ENCODE data around the gene TSEN34. TPM values are rescaled to one million over a fixed set of nuclear protein-coding genes. Genes with fewer than 3 reads are reported as not detected.

TSEN34 gene
- total and polyA plus RNA-seq, 7 experiments from 2014 or later: 9.5 to 48.7 (median 23.7) TPM

- Mint-ChIP-seq H3K27ac (no peak overlapping the region), H3K4me3 (no peak overlapping the region), H3K36me3 (peaks cover 4 to 49% (median 20%) of the 10 kb centered on the region in 5 donors), H3K4me1 (peaks cover under 1 to 22% (median 7%) of the 10 kb centered on the region in 7 donors), H3K27me3 (no peaks in the 10 kb centered on the region), H3K9me3 (peaks cover 0 to 1% (median 0%) of the 10 kb centered on the region in 11 donors)
- DNase-seq (no peak), ATAC-seq (no peak)
- H3K4me3 ChIP-seq (ENCODE audit: low read length): no peak overlapping the region
- CTCF ChIA-PET: no interaction called here
- H3K27me3 ChIP-seq (ENCODE audit: control insufficient read depth in 2 of 2, insufficient read depth in 2 of 2, low read length in 2 of 2): no peaks in the 10 kb centered on the region
- H3K27ac ChIP-seq (ENCODE audit: low read depth, low read length): no peak overlapping the region
- no peaks in the 10 kb centered on the region for H3K9me3 ChIP-seq (ENCODE audit: control insufficient read depth in 2 of 3, low read length in 3 of 3)
- intact Hi-C loops (cut with micrococcal nuclease): no loop called here
- H3K36me3 ChIP-seq (ENCODE audit: control insufficient read depth in 2 of 3, insufficient read depth in 3 of 3, low read length in 3 of 3): peaks cover 18 to 100% (median 41%) of the 10 kb centered on the region in 3 experiments
- POLR2A ChIA-PET: interaction anchor here (1.1 to 1.4 kb wide), 3 partner anchors 8 to 33 kb away, joined by 4 to 6 read pairs (median 4); partner anchors contain the start of genes CNOT3, PRPF31 and TFPT
- peaks cover 0 to 2% of the 10 kb centered on the region in 2 donors for H3K4me1 ChIP-seq (ENCODE audit: control insufficient read depth in 2 of 2, insufficient read depth in 2 of 2, low read length in 2 of 2)
These were observed 43.0 kb upstream of the TSEN34 start for GRCh38 chr19:54148158-54148557.

- H3K27ac ChIP-seq (ENCODE audit: low read depth, low read length): no peak overlapping the region
- peaks cover 9 to 45% (median 21%) of the 10 kb centered on the region in 5 donors for H3K36me3 Mint-ChIP-seq
- H3K4me1 Mint-ChIP-seq: peaks cover 8 to 25% (median 17%) of the 10 kb centered on the region in 7 donors
- H3K4me3 Mint-ChIP-seq: no peak overlapping the region
- peaks cover 0 to 2% (median 0%) of the 10 kb centered on the region in 11 donors for H3K9me3 Mint-ChIP-seq
- intact Hi-C loops (cut with micrococcal nuclease): no loop called here
- H3K27me3 Mint-ChIP-seq: no peaks in the 10 kb centered on the region
- peaks cover 7 to 100% (median 40%) of the 10 kb centered on the region in 3 experiments for H3K36me3 ChIP-seq (ENCODE audit: control insufficient read depth in 2 of 3, insufficient read depth in 3 of 3, low read length in 3 of 3)
- no peaks in the 10 kb centered on the region for H3K9me3 ChIP-seq (ENCODE audit: control insufficient read depth in 2 of 3, low read length in 3 of 3)
- no peak overlapping the region for H3K4me3 ChIP-seq (ENCODE audit: low read length)
- ATAC-seq (no peak), DNase-seq (no peak)
- peak overlapping the region in 2 of 9 donors; percentile 23 to 25 for H3K27ac Mint-ChIP-seq
- H3K27me3 ChIP-seq (ENCODE audit: control insufficient read depth in 2 of 2, insufficient read depth in 2 of 2, low read length in 2 of 2): no peaks in the 10 kb centered on the region
- CTCF ChIA-PET: no interaction called here
- POLR2A ChIA-PET: interaction anchor here (2.4 to 11.2 kb wide), 2 partner anchors 9 to 10 kb away, joined by 24 to 173 read pairs; partner anchors contain the start of genes CNOT3 and LENG1
- H3K4me1 ChIP-seq (ENCODE audit: control insufficient read depth in 2 of 2, insufficient read depth in 2 of 2, low read length in 2 of 2): peaks cover 2 to 13% of the 10 kb centered on the region in 2 donors
These were observed 41.9 kb upstream of the TSEN34 start for GRCh38 chr19:54149021-54149812.

- Mint-ChIP-seq H3K27ac (peak overlapping the region in 3 of 9 donors; percentile 21 to 64 (median 36)), H3K4me3 (no peak overlapping the region), H3K4me1 (peaks cover 18 to 37% (median 35%) of the 10 kb centered on the region in 7 donors), H3K27me3 (no peaks in the 10 kb centered on the region), H3K9me3 (peaks cover 0 to 2% (median 0%) of the 10 kb centered on the region in 11 donors), H3K36me3 (peaks cover 9 to 44% (median 24%) of the 10 kb centered on the region in 5 donors)
- peaks cover 15 to 32% of the 10 kb centered on the region in 2 donors for H3K4me1 ChIP-seq (ENCODE audit: control insufficient read depth in 2 of 2, insufficient read depth in 2 of 2, low read length in 2 of 2)
- ChIA-PET CTCF (no interaction called here), POLR2A (interaction anchor here (0.5 to 11.2 kb wide), 2 partner anchors 11 to 36 kb away, joined by 3 to 173 read pairs; partner anchors contain the start of genes CNOT3 and TFPT)
- ATAC-seq: no peak
- H3K36me3 ChIP-seq (ENCODE audit: control insufficient read depth in 2 of 3, insufficient read depth in 3 of 3, low read length in 3 of 3): peaks cover 8 to 100% (median 40%) of the 10 kb centered on the region in 3 experiments
- no peaks in the 10 kb centered on the region for H3K9me3 ChIP-seq (ENCODE audit: control insufficient read depth in 2 of 3, low read length in 3 of 3)
- H3K4me3 ChIP-seq (ENCODE audit: low read length): no peak overlapping the region
- H3K27me3 ChIP-seq (ENCODE audit: control insufficient read depth in 2 of 2, insufficient read depth in 2 of 2, low read length in 2 of 2): no peaks in the 10 kb centered on the region
- H3K27ac ChIP-seq (ENCODE audit: low read depth, low read length): no peak overlapping the region
- intact Hi-C loops (cut with micrococcal nuclease): no loop called here
- DNase-seq: no peak
These were observed 39.6 kb upstream of the TSEN34 start for GRCh38 chr19:54151362-54152035.

- Histone ChIP-seq H3K27me3 (ENCODE audit: control insufficient read depth in 2 of 2, insufficient read depth in 2 of 2, low read length in 2 of 2) (no peaks in the 10 kb centered on the region), H3K4me1 (ENCODE audit: control insufficient read depth in 2 of 2, insufficient read depth in 2 of 2, low read length in 2 of 2) (peaks cover 15 to 32% of the 10 kb centered on the region in 2 donors), H3K36me3 (ENCODE audit: control insufficient read depth in 2 of 3, insufficient read depth in 3 of 3, low read length in 3 of 3) (peaks cover 10 to 100% (median 37%) of the 10 kb centered on the region in 3 experiments), H3K9me3 (ENCODE audit: control insufficient read depth in 2 of 3, low read length in 3 of 3) (no peaks in the 10 kb centered on the region), H3K4me3 (ENCODE audit: low read length) (no peak overlapping the region), H3K27ac (ENCODE audit: low read depth, low read length) (no peak overlapping the region)
- Mint-ChIP-seq H3K27me3 (no peaks in the 10 kb centered on the region), H3K4me3 (no peak overlapping the region), H3K27ac (peak overlapping the region in 1 of 9 donors; percentile 78), H3K4me1 (peaks cover 22 to 44% (median 41%) of the 10 kb centered on the region in 7 donors), H3K36me3 (peaks cover 14 to 43% (median 28%) of the 10 kb centered on the region in 5 donors), H3K9me3 (peaks cover 0 to 2% (median 0%) of the 10 kb centered on the region in 11 donors)
- ChIA-PET CTCF (no interaction called here), POLR2A (interaction anchor here (11.2 kb wide), 1 partner anchor 12 kb away, joined by 173 read pairs; the partner anchor contains the start of gene CNOT3)
- DNase-seq (no peak), ATAC-seq (no peak)
- intact Hi-C loops (cut with micrococcal nuclease): no loop called here
These were observed 38.8 kb upstream of the TSEN34 start for GRCh38 chr19:54152267-54152666.

GRCh38 chr19:54152878-54153524, 38.1 kb upstream of the TSEN34 start:
- H3K36me3 Mint-ChIP-seq: peaks cover 14 to 39% (median 28%) of the 10 kb centered on the region in 5 donors
- ChIA-PET CTCF (no interaction called here), POLR2A (interaction anchor here (0.6 to 11.2 kb wide), 2 partner anchors 12 to 59 kb away, joined by 3 to 173 read pairs; partner anchors contain the start of gene CNOT3)
- no peaks in the 10 kb centered on the region for H3K27me3 Mint-ChIP-seq
- Histone ChIP-seq H3K36me3 (ENCODE audit: control insufficient read depth in 2 of 3, insufficient read depth in 3 of 3, low read length in 3 of 3) (peaks cover 10 to 100% (median 38%) of the 10 kb centered on the region in 3 experiments), H3K4me1 (ENCODE audit: control insufficient read depth in 2 of 2, insufficient read depth in 2 of 2, low read length in 2 of 2) (peaks cover 15 to 34% of the 10 kb centered on the region in 2 donors), H3K27me3 (ENCODE audit: control insufficient read depth in 2 of 2, insufficient read depth in 2 of 2, low read length in 2 of 2) (no peaks in the 10 kb centered on the region), H3K4me3 (ENCODE audit: low read length) (no peak overlapping the region), H3K9me3 (ENCODE audit: control insufficient read depth in 2 of 3, low read length in 3 of 3) (no peaks in the 10 kb centered on the region), H3K27ac (ENCODE audit: low read depth, low read length) (peak overlapping the region; percentile 52)
- peaks cover 22 to 46% (median 42%) of the 10 kb centered on the region in 7 donors for H3K4me1 Mint-ChIP-seq
- H3K27ac Mint-ChIP-seq: peak overlapping the region in 3 of 9 donors; percentile 23 to 91 (median 86)
- intact Hi-C loops (cut with micrococcal nuclease): no loop called here
- H3K4me3 Mint-ChIP-seq: peak overlapping the region in 2 of 10 donors; percentile 36 to 39
- DNase-seq (no peak), ATAC-seq (no peak)
- H3K9me3 Mint-ChIP-seq: peaks cover 0 to 3% (median 0%) of the 10 kb centered on the region in 11 donors

All from naive thymus-derived CD4-positive, alpha-beta T cell (primary cell).